ENCODE measurements around the gene SNX13. TPM values are rescaled to one million over a fixed set of nuclear protein-coding genes. Genes with fewer than 3 reads are reported as not detected.

SNX13 gene, protein sequence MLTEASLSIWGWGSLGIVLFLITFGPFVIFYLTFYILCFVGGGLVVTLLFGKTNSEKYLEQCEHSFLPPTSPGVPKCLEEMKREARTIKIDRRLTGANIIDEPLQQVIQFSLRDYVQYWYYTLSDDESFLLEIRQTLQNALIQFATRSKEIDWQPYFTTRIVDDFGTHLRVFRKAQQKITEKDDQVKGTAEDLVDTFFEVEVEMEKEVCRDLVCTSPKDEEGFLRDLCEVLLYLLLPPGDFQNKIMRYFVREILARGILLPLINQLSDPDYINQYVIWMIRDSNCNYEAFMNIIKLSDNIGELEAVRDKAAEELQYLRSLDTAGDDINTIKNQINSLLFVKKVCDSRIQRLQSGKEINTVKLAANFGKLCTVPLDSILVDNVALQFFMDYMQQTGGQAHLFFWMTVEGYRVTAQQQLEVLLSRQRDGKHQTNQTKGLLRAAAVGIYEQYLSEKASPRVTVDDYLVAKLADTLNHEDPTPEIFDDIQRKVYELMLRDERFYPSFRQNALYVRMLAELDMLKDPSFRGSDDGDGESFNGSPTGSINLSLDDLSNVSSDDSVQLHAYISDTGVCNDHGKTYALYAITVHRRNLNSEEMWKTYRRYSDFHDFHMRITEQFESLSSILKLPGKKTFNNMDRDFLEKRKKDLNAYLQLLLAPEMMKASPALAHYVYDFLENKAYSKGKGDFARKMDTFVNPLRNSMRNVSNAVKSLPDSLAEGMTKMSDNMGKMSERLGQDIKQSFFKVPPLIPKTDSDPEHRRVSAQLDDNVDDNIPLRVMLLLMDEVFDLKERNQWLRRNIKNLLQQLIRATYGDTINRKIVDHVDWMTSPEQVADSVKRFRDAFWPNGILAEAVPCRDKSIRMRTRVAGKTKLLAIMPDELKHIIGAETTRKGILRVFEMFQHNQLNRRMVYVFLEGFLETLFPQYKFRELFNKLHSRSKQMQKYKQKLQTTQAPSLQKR
- total RNA-seq (10 to 100 TPM; 40.6 to 57.7 (median 46.3) TPM), polyA plus RNA-seq (10 to 100 TPM in 1 of 2 donors, 1 to 10 TPM in 1; 7.1 to 11.8 TPM)
- long read RNA-seq, donor 1, full-length matches to known transcripts = 21 of 75 reads
- long read RNA-seq, donor 1, partial matches to known transcripts = 11 of 75 reads
- long read RNA-seq, donor 1, other reads (novel, unspliced or antisense) = 43 of 75 reads
- long read RNA-seq, donor 2, full-length matches to known transcripts = 15 of 71 reads
- long read RNA-seq, donor 2, partial matches to known transcripts = 7 of 71 reads
- long read RNA-seq, donor 2, other reads (novel, unspliced or antisense) = 49 of 71 reads
- long read RNA-seq, donor 3, full-length matches to known transcripts = 22 of 151 reads
- long read RNA-seq, donor 3, partial matches to known transcripts = 46 of 151 reads
- long read RNA-seq, donor 3, other reads (novel, unspliced or antisense) = 83 of 151 reads

DNA sequence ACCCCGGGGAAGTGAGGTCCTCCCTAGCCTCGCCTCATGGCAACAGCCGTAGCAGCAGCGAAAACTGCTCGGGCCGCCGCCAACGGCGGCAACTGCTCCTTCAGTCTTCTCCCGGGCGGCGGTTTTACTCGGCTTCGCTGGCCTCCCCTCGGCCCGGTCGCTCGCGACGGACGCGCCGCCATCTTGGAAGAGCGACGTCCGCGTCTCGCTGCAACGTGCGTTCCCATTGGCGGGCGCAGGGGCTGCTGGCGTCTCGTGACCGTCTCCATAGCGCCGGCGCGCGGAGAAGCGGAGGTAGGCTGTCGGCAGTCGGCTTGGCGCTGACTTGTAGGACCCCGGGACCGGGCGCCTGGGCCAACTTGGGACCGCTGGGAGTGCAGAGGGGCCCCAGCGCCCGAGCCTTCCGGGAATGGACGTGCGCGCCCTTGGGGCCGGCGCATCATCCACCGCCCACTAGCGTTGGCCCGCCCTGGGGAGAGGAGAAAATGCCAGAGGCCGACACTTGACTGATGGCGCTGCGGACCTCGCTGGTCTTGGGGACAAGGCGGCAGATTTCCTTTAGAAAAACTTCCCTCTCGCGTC is at the start of gene SNX13:
Gene SNX13, minus strand, starts transcription at position 193 of the 582 bp plus-strand sequence. CDS start 199 bp downstream, outside the sequence.
- Histone ChIP-seq H3K9me3 (no peaks in the 10 kb centered on the region), H3K4me3 (peak within 1 kb of the TSS; percentile 75 to 96 (median 90)), H3K27ac (peak within 1 kb of the TSS; percentile 76 to 98 (median 96)), H3K27me3 (no peaks in the 10 kb centered on the region), H3K36me3 (no peaks in the 10 kb centered on the region), H3K4me1 (peaks cover 0 to 47% (median 32%) of the 10 kb centered on the region in 9 donors)
- 0% methylated on average over 66 of the region's 66 CpGs for WGBS, 2 donors
- TF ChIP-seq, protein P1, sequence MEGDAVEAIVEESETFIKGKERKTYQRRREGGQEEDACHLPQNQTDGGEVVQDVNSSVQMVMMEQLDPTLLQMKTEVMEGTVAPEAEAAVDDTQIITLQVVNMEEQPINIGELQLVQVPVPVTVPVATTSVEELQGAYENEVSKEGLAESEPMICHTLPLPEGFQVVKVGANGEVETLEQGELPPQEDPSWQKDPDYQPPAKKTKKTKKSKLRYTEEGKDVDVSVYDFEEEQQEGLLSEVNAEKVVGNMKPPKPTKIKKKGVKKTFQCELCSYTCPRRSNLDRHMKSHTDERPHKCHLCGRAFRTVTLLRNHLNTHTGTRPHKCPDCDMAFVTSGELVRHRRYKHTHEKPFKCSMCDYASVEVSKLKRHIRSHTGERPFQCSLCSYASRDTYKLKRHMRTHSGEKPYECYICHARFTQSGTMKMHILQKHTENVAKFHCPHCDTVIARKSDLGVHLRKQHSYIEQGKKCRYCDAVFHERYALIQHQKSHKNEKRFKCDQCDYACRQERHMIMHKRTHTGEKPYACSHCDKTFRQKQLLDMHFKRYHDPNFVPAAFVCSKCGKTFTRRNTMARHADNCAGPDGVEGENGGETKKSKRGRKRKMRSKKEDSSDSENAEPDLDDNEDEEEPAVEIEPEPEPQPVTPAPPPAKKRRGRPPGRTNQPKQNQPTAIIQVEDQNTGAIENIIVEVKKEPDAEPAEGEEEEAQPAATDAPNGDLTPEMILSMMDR (IDR thresholded peaks at IDR 0.05) = peak in 5 of 9 donors; percentile 31 to 73 (median 51)
- ATAC-seq (peak; percentile 97 to 99 (median 98)), DNase-seq (peak; percentile 90 to 94)
- intact Hi-C loops (cut with DNase I) = loop anchor here in 3 of 10 donors (10.0 kb wide), 2 partner anchors 166 to 256 kb away; no protein-coding TSS in a partner anchor

DNA sequence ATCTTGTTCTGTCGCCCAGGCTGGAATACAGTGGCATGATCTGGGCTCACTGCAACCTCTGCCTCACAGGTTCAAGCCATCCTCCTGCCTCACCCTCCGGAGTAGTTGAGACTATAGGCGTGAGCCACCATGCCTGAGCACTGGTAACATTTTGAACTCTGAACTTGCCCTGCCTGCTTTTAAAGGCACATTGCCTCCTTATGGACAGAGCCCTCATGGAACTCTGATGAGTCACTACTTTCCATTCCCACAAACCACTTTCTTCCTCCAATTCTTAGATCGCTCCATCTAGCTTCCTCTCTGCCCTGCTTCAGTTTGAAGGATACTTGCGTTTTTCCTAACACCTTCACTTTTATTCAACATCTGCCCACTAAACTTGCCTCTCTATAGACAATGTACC is 49.3 kb upstream of the SNX13 start:
- DNase-seq = no peak
- H3K36me3 ChIP-seq = no peaks in the 10 kb centered on the region
- peak in 1 of 8 donors; percentile 11 for ATAC-seq
- 85 to 87% methylated on average over 5 of the region's 5 CpGs for WGBS, 2 donors
- intact Hi-C loops (cut with DNase I) = no loop called here
- H3K9me3 ChIP-seq = no peaks in the 10 kb centered on the region
- H3K4me3 ChIP-seq = no peak overlapping the region
- H3K27ac ChIP-seq = no peak overlapping the region
- TF ChIP-seq, protein P1 (IDR thresholded peaks at IDR 0.05) = no peak
- H3K4me1 ChIP-seq = peaks cover 0 to 10% (median 0%) of the 10 kb centered on the region in 9 donors
- no peaks in the 10 kb centered on the region for H3K27me3 ChIP-seq

GRCh38 chr7:17988858-17989257 is 48.6 kb upstream of the SNX13 start:
- intact Hi-C loops (cut with DNase I) = no loop called here
- H3K4me3 ChIP-seq = no peak overlapping the region
- TF ChIP-seq, protein P1 (IDR thresholded peaks at IDR 0.05) = no peak
- no peaks in the 10 kb centered on the region for H3K36me3 ChIP-seq
- H3K9me3 ChIP-seq = no peaks in the 10 kb centered on the region
- no peak overlapping the region for H3K27ac ChIP-seq
- peaks cover 0 to 10% (median 0%) of the 10 kb centered on the region in 9 donors for H3K4me1 ChIP-seq
- no peak for ATAC-seq
- no peaks in the 10 kb centered on the region for H3K27me3 ChIP-seq
- DNase-seq = no peak
- 93 to 96% methylated on average over 6 of the region's 6 CpGs for WGBS, 2 donors
